HG03280 (cell line): Measurements from ENCODE around the gene TFF3.
"Not testable (repeated sequence)": the region's sequence is repeated elsewhere in the genome, so short reads cannot be mapped to it uniquely, and the experiment has no call there.

ENCODE experiments used
- ATAC-seq: cut with Tn5 transposase; IDR thresholded peaks from one replicate; pipeline ENCODE4 v1.9.1; 2021; ENCODE audit warnings: mild to moderate bottlenecking, moderate library complexity; ENCODE audit not compliant: unreplicated experiment

The TFF3 gene

GRCh38 chr21:42306366-42307035 lies 8.7 kb downstream of the TFF3 start:
- ATAC-seq, result no peak

GRCh38 chr21:42305707-42306147 lies 9.5 kb downstream of the TFF3 start:
- ATAC-seq, result no peak

GRCh38 chr21:42304556-42305454 lies 10.4 kb downstream of the TFF3 start:
- no peak for ATAC-seq

- no peak for ATAC-seq
These were observed 11.8 kb downstream of the TFF3 start for GRCh38 chr21:42303443-42303842.

GRCh38 chr21:42302794-42303193 lies 12.4 kb downstream of the TFF3 start:
- ATAC-seq, result no peak

GRCh38 chr21:42302076-42302650 lies 13.0 kb downstream of the TFF3 start:
- ATAC-seq, result no peak

- ATAC-seq, result no peak
These were observed 13.7 kb downstream of the TFF3 start for GRCh38 chr21:42301371-42302075.

GRCh38 chr21:42300956-42301355 lies 14.3 kb downstream of the TFF3 start:
- ATAC-seq, result no peak

- ATAC-seq, result no peak
These were observed 15.1 kb downstream of the TFF3 start for GRCh38 chr21:42300045-42300583.

- no peak for ATAC-seq
These were observed 15.7 kb downstream of the TFF3 start for GRCh38 chr21:42299324-42300044.

- no peak for ATAC-seq
These were observed 16.6 kb downstream of the TFF3 start for GRCh38 chr21:42298657-42299056.

GRCh38 chr21:42298237-42298636 lies 17.0 kb downstream of the TFF3 start:
- no peak for ATAC-seq

- no peak for ATAC-seq
These were observed 17.8 kb downstream of the TFF3 start for GRCh38 chr21:42297377-42297776.

GRCh38 chr21:42296501-42296900 lies 18.7 kb downstream of the TFF3 start:
- ATAC-seq, result no peak

GRCh38 chr21:42295845-42296244 lies 19.4 kb downstream of the TFF3 start:
- no peak for ATAC-seq

GRCh38 chr21:42294273-42294880 lies 20.8 kb downstream of the TFF3 start:
- no peak for ATAC-seq

- no peak for ATAC-seq
These were observed 21.4 kb downstream of the TFF3 start for GRCh38 chr21:42293649-42294272.

- not testable (repeated sequence) for ATAC-seq
These were observed 22.6 kb downstream of the TFF3 start for GRCh38 chr21:42292563-42293142.
